ENCODE results near the gene IPO4. TPM values are rescaled to one million over a fixed set of nuclear protein-coding genes. Genes with fewer than 3 reads are reported as not detected.

Gene IPO4
- total and polyA plus RNA-seq, 9 of the 15 experiments (the other 6 are each of a cell fraction or from before 2014, with no cell fraction given): 7.3 to 122 (median 31.8) TPM

- TF ChIP-seq THAP7 (CRISPR knock-in tag; IDR thresholded peaks at IDR 0.05) (no peak), SRSF3 (IDR thresholded peaks at IDR 0.05; ENCODE audit: insufficient read depth, low read length) (no peak), SIN3B (IDR thresholded peaks at IDR 0.05; ENCODE audit: low read depth) (0 out of 2 replicates have a peak, but pooled peaks have one; percentile 43), MNT (conservative IDR thresholded peaks at IDR 0.05) (peak; percentile 22 to 59; a peak in 1 of 4 replicates), MXI1 (IDR thresholded peaks at IDR 0.05; ENCODE audit: low read depth, low read length) (no peak), MED1 (CRISPR knock-in tag; IDR thresholded peaks at IDR 0.05; ENCODE audit: borderline replicate concordance) (no peak), RFX7 (CRISPR knock-in tag; IDR thresholded peaks at IDR 0.05) (no peak), ZNF668 (CRISPR knock-in tag; IDR thresholded peaks at IDR 0.05) (no peak), REST (IDR thresholded peaks at IDR 0.05; ENCODE audit: borderline replicate concordance) (peak; percentile 31; the same call in 1 of the 2 replicates), REST (CRISPR knock-in tag; IDR thresholded peaks at IDR 0.05; ENCODE audit: low read depth) (no peak), ZNF445 (CRISPR knock-in tag; IDR thresholded peaks at IDR 0.05; ENCODE audit: low read depth) (no peak), C11orf30 (IDR thresholded peaks at IDR 0.05; ENCODE audit: low read depth) (peak; percentile 51), KAT8 (IDR thresholded peaks at IDR 0.05; ENCODE audit: low read depth) (no peak)
- TF ChIP-seq, protein P1, sequence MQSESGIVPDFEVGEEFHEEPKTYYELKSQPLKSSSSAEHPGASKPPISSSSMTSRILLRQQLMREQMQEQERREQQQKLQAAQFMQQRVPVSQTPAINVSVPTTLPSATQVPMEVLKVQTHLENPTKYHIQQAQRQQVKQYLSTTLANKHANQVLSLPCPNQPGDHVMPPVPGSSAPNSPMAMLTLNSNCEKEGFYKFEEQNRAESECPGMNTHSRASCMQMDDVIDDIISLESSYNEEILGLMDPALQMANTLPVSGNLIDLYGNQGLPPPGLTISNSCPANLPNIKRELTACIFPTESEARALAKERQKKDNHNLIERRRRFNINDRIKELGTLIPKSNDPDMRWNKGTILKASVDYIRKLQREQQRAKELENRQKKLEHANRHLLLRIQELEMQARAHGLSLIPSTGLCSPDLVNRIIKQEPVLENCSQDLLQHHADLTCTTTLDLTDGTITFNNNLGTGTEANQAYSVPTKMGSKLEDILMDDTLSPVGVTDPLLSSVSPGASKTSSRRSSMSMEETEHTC (IDR thresholded peaks at IDR 0.05): no peak
- TF ChIP-seq, protein P2, sequence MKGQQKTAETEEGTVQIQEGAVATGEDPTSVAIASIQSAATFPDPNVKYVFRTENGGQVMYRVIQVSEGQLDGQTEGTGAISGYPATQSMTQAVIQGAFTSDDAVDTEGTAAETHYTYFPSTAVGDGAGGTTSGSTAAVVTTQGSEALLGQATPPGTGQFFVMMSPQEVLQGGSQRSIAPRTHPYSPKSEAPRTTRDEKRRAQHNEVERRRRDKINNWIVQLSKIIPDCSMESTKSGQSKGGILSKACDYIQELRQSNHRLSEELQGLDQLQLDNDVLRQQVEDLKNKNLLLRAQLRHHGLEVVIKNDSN (CRISPR knock-in tag; IDR thresholded peaks at IDR 0.05): no peak
Measured at GRCh38 chr14:24215495-24216344, 27.1 kb upstream of the IPO4 start, which contains the start of gene MDP1 (continued).
